Glutamatergic neuron (in vitro differentiated cells): ENCODE results near the gene RAB11A. TPM values are rescaled to one million over a fixed set of nuclear protein-coding genes. Genes with fewer than 3 reads are reported as not detected.

ENCODE experiments used
- DNase-seq: peaks from one replicate; pipeline ENCODE4 v3.0.0; 2022
- H3K27ac Mint-ChIP-seq: one replicate; pipeline ENCODE4 v1.8.0; 2020; ENCODE audit warnings: mild to moderate bottlenecking, mixed read lengths, inconsistent platforms; ENCODE audit not compliant: unreplicated experiment
- H3K27me3 Mint-ChIP-seq: one replicate; pipeline ENCODE4 v1.8.0; 2020; ENCODE audit warnings: mild to moderate bottlenecking, moderate library complexity, mixed read lengths, inconsistent platforms; ENCODE audit not compliant: unreplicated experiment
- H3K36me3 Mint-ChIP-seq: one replicate; pipeline ENCODE4 v1.8.0; 2020; ENCODE audit warnings: mild to moderate bottlenecking, mixed read lengths, inconsistent platforms; ENCODE audit not compliant: unreplicated experiment
- H3K4me1 Mint-ChIP-seq: one replicate; pipeline ENCODE4 v1.8.0; 2020; ENCODE audit warnings: mild to moderate bottlenecking, low read depth, mixed read lengths, inconsistent platforms; ENCODE audit not compliant: unreplicated experiment
- H3K4me3 Mint-ChIP-seq: one replicate; pipeline ENCODE4 v1.8.0; 2020; ENCODE audit warnings: mild to moderate bottlenecking, mixed read lengths, inconsistent platforms; ENCODE audit not compliant: unreplicated experiment
- H3K9me3 Mint-ChIP-seq: one replicate; pipeline ENCODE4 v1.8.0; 2020; ENCODE audit warnings: mild to moderate bottlenecking, moderate library complexity, mixed read lengths, inconsistent platforms; ENCODE audit not compliant: unreplicated experiment
- CTCF ChIP-seq: fragments of 200-600 bp; sonication (generic); IDR thresholded peaks from one replicate; pipeline ENCODE4 v1.5.0; 2021; ENCODE audit not compliant: partially characterized antibody, unreplicated experiment
- total RNA-seq: library from RNA; stranded (reverse); fragmentation: NEBNext Ultra II Directional; extraction: Animal tissue kit (Norgen Biotek cat#: 25700); gene quantifications from one replicate; pipeline ENCODE4 v1.2.1, GENCODE V29; 2021; ENCODE audit not compliant: unreplicated experiment

The RAB11A gene
- total RNA-seq, 1 donor from 2014 or later: 197 TPM

GRCh38 chr15:65824031-65824743 is 45.1 kb upstream of the RAB11A start:
- no peak overlapping the region for H3K27ac Mint-ChIP-seq
- H3K9me3 Mint-ChIP-seq: no peaks in the 10 kb centered on the region
- no peaks in the 10 kb centered on the region for H3K36me3 Mint-ChIP-seq
- DNase-seq: peak; percentile 49
- no peak overlapping the region for H3K4me3 Mint-ChIP-seq
- H3K4me1 Mint-ChIP-seq: peaks cover 1% of the 10 kb centered on the region
- peak; percentile 56 for TF ChIP-seq CTCF
- H3K27me3 Mint-ChIP-seq: peaks cover 4% of the 10 kb centered on the region

GRCh38 chr15:65824941-65825544 is 44.2 kb upstream of the RAB11A start:
- Mint-ChIP-seq H3K27me3 (peaks cover 4% of the 10 kb centered on the region), H3K36me3 (no peaks in the 10 kb centered on the region), H3K4me1 (peaks cover 1% of the 10 kb centered on the region), H3K27ac (no peak overlapping the region), H3K9me3 (no peaks in the 10 kb centered on the region), H3K4me3 (no peak overlapping the region)
- DNase-seq: no peak
- no peak for TF ChIP-seq CTCF

DNA sequence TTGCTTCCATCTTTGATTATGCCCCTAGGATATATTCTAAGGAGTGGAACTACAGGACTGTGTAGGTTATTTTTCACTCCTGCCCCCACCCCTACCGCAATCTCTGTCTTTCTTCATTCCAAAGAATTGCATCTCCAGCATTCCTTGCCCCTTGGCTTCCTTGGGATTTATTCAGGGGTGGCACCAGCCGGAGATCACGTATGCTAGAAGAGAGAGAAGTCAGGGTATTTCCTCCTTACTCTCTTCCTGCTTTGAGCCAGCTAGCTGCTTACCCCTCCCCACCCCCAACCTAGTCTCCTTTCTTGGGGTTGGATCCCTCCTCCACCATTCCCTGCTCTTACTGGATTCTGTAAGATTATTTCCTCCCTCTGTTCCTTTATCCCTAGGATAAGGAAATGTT is 42.2 kb upstream of the RAB11A start:
- Mint-ChIP-seq H3K27me3 (peaks cover 2% of the 10 kb centered on the region), H3K4me1 (peaks cover 5% of the 10 kb centered on the region), H3K9me3 (no peaks in the 10 kb centered on the region), H3K27ac (no peak overlapping the region), H3K36me3 (no peaks in the 10 kb centered on the region), H3K4me3 (no peak overlapping the region)
- no peak for DNase-seq
- TF ChIP-seq CTCF: no peak

GRCh38 chr15:65828585-65828984 is 40.7 kb upstream of the RAB11A start:
- no peak overlapping the region for H3K4me3 Mint-ChIP-seq
- no peaks in the 10 kb centered on the region for H3K36me3 Mint-ChIP-seq
- peaks cover 2% of the 10 kb centered on the region for H3K27me3 Mint-ChIP-seq
- no peaks in the 10 kb centered on the region for H3K9me3 Mint-ChIP-seq
- no peak overlapping the region for H3K27ac Mint-ChIP-seq
- H3K4me1 Mint-ChIP-seq: peaks cover 19% of the 10 kb centered on the region
- no peak for DNase-seq
- no peak for TF ChIP-seq CTCF

- no peak for DNase-seq
- Mint-ChIP-seq H3K27ac (no peak overlapping the region), H3K4me3 (no peak overlapping the region), H3K36me3 (no peaks in the 10 kb centered on the region), H3K27me3 (peaks cover 2% of the 10 kb centered on the region), H3K4me1 (peaks cover 24% of the 10 kb centered on the region), H3K9me3 (no peaks in the 10 kb centered on the region)
- TF ChIP-seq CTCF: peak; percentile 61
These were observed 40.0 kb upstream of the RAB11A start for GRCh38 chr15:65829130-65829764.
